ENCODE results near the gene CD28.
A peak's percentile ranks its signal among the peaks of the same experiment; 100 is the strongest.

CD28 gene

GRCh38 chr2:203664029-203664755 lies 42.2 kb upstream of the CD28 start:
- in situ Hi-C loops (cut with HindIII; ENCODE audit: low sequenced_read_pairs): no loop called here
- H3K4me3 ChIP-seq (ENCODE audit: low read depth, low read length): no peak overlapping the region
- no peak for DNase-seq (ENCODE audit: low read depth, low spot score)
- TF ChIP-seq CTCF (IDR thresholded peaks at IDR 0.05; ENCODE audit: low read depth, low read length): no peak

GRCh38 chr2:203667838-203668237 lies 38.6 kb upstream of the CD28 start:
- in situ Hi-C loops (cut with HindIII; ENCODE audit: low sequenced_read_pairs): no loop called here
- DNase-seq (ENCODE audit: low read depth, low spot score): no peak
- TF ChIP-seq CTCF (IDR thresholded peaks at IDR 0.05; ENCODE audit: low read depth, low read length): no peak
- no peak overlapping the region for H3K4me3 ChIP-seq (ENCODE audit: low read depth, low read length)

- no peak for TF ChIP-seq CTCF (IDR thresholded peaks at IDR 0.05; ENCODE audit: low read depth, low read length)
- DNase-seq (ENCODE audit: low read depth, low spot score): peak; percentile 50
- no peak overlapping the region for H3K4me3 ChIP-seq (ENCODE audit: low read depth, low read length)
- in situ Hi-C loops (cut with HindIII; ENCODE audit: low sequenced_read_pairs): no loop called here
Measured at GRCh38 chr2:203669820-203670219, 36.6 kb upstream of the CD28 start.

- in situ Hi-C loops (cut with HindIII; ENCODE audit: low sequenced_read_pairs): no loop called here
- no peak for TF ChIP-seq CTCF (IDR thresholded peaks at IDR 0.05; ENCODE audit: low read depth, low read length)
- DNase-seq (ENCODE audit: low read depth, low spot score): no peak
- no peak overlapping the region for H3K4me3 ChIP-seq (ENCODE audit: low read depth, low read length)
Measured at GRCh38 chr2:203670939-203671338, 35.5 kb upstream of the CD28 start.

- no peak for TF ChIP-seq CTCF (IDR thresholded peaks at IDR 0.05; ENCODE audit: low read depth, low read length)
- no peak for DNase-seq (ENCODE audit: low read depth, low spot score)
- H3K4me3 ChIP-seq (ENCODE audit: low read depth, low read length): no peak overlapping the region
- in situ Hi-C loops (cut with HindIII; ENCODE audit: low sequenced_read_pairs): no loop called here
Measured at GRCh38 chr2:203671876-203672275, 34.6 kb upstream of the CD28 start.

- in situ Hi-C loops (cut with HindIII; ENCODE audit: low sequenced_read_pairs): no loop called here
- peak; percentile 39 for DNase-seq (ENCODE audit: low read depth, low spot score)
- H3K4me3 ChIP-seq (ENCODE audit: low read depth, low read length): no peak overlapping the region
- TF ChIP-seq CTCF (IDR thresholded peaks at IDR 0.05; ENCODE audit: low read depth, low read length): no peak
Measured at GRCh38 chr2:203672856-203673255, 33.6 kb upstream of the CD28 start.
